COLO668 (cell line): ENCODE results near the gene CEACAM19.
"Not testable (repeated sequence)": the region's sequence is repeated elsewhere in the genome, so short reads cannot be mapped to it uniquely, and the experiment has no call there.

Experiments used
- DNase-seq: peaks from one replicate; lab custom pipeline; 2025; ENCODE audit not compliant: unreplicated experiment; lab: John Stamatoyannopoulos, UW

Gene CEACAM19

GRCh38 chr19:44698492-44699201, 27.4 kb downstream of the CEACAM19 start, which contains the start of gene CEACAM16:
TSS of gene CEACAM16 (plus strand) at chr19:44699151. CDS start at chr19:44701457, 2,306 bp downstream.
- DNase-seq = peak; percentile 19

GRCh38 chr19:44700547-44700946, 29.3 kb downstream of the CEACAM19 start:
- DNase-seq = no peak

- no peak for DNase-seq
Measured at GRCh38 chr19:44701228-44701627, 29.9 kb downstream of the CEACAM19 start.

GRCh38 chr19:44702551-44703176, 31.4 kb downstream of the CEACAM19 start:
- no peak for DNase-seq

GRCh38 chr19:44703336-44704078, 32.2 kb downstream of the CEACAM19 start:
- DNase-seq = no peak

GRCh38 chr19:44704982-44705381, 33.7 kb downstream of the CEACAM19 start:
- DNase-seq = no peak

- DNase-seq = no peak
Measured at GRCh38 chr19:44705502-44706010, 34.3 kb downstream of the CEACAM19 start.

- DNase-seq = no peak
Measured at GRCh38 chr19:44706506-44707236, 35.4 kb downstream of the CEACAM19 start.

GRCh38 chr19:44707794-44708193, 36.5 kb downstream of the CEACAM19 start:
- DNase-seq = no peak

- no peak for DNase-seq
Measured at GRCh38 chr19:44708940-44709339, 37.7 kb downstream of the CEACAM19 start.

- not testable (repeated sequence) for DNase-seq
Measured at GRCh38 chr19:44709434-44710266, 38.4 kb downstream of the CEACAM19 start.

- no peak for DNase-seq
Measured at GRCh38 chr19:44710483-44710882, 39.2 kb downstream of the CEACAM19 start.

- peak; percentile 10 for DNase-seq
Measured at GRCh38 chr19:44712864-44713515, 41.7 kb downstream of the CEACAM19 start.

GRCh38 chr19:44714597-44715169, 43.4 kb downstream of the CEACAM19 start:
- DNase-seq = no peak

- DNase-seq = no peak
Measured at GRCh38 chr19:44717603-44718002, 46.3 kb downstream of the CEACAM19 start.

GRCh38 chr19:44718441-44719261, 47.4 kb downstream of the CEACAM19 start:
- DNase-seq = peak; percentile 68

GRCh38 chr19:44719262-44719701, 48.0 kb downstream of the CEACAM19 start:
- DNase-seq = peak; percentile 57

GRCh38 chr19:44720396-44720795, 49.1 kb downstream of the CEACAM19 start:
- not testable (repeated sequence) for DNase-seq
